Mesothelial cell of epicardium (in vitro differentiated cells): ENCODE data around the gene CDKN2AIP. TPM values are rescaled to one million over a fixed set of nuclear protein-coding genes. Genes with fewer than 3 reads are reported as not detected.

ENCODE experiments used
- DNase-seq, 2 experiments: peaks; one replicate each; pipeline ENCODE4 v3.0.0; 2021; ENCODE audit warnings: low spot score in 2 of 2; ENCODE audit not compliant: unreplicated experiment in 2 of 2
- H3K27ac Mint-ChIP-seq: 2 replicates; pipeline ENCODE4 v1.8.0; 2021; ENCODE audit warnings: mixed read lengths
- H3K27me3 Mint-ChIP-seq: 2 replicates; pipeline ENCODE4 v1.8.0; 2021; ENCODE audit warnings: low read depth, mixed read lengths
- H3K36me3 Mint-ChIP-seq: 2 replicates; pipeline ENCODE4 v1.8.0; 2021; ENCODE audit warnings: mixed read lengths
- H3K4me1 Mint-ChIP-seq: 2 replicates; pipeline ENCODE4 v1.8.0; 2021; ENCODE audit warnings: mixed read lengths
- H3K4me3 Mint-ChIP-seq: 2 replicates; pipeline ENCODE4 v1.8.0; 2021; ENCODE audit warnings: mild to moderate bottlenecking, moderate library complexity, mixed read lengths
- H3K9me3 Mint-ChIP-seq: 2 replicates; pipeline ENCODE4 v1.8.0; 2021; ENCODE audit warnings: mixed read lengths
- CTCF ChIP-seq: fragments of 200-600 bp; sonication (generic); IDR thresholded peaks from one replicate; pipeline ENCODE4 v1.5.0; 2021; ENCODE audit warnings: antibody characterized with exemption; ENCODE audit not compliant: unreplicated experiment
- total RNA-seq: library from RNA; stranded (reverse); gene quantifications from 3 replicates; pipeline ENCODE4 v1.2.1, GENCODE V29; 2021

CDKN2AIP gene
- total RNA-seq, 1 donor from 2014 or later = 42.3 TPM

- no peak overlapping the region for H3K27ac Mint-ChIP-seq
- H3K9me3 Mint-ChIP-seq = no peaks in the 10 kb centered on the region
- H3K36me3 Mint-ChIP-seq = no peaks in the 10 kb centered on the region
- H3K4me1 Mint-ChIP-seq = peaks cover 15% of the 10 kb centered on the region
- no peak for TF ChIP-seq CTCF
- H3K4me3 Mint-ChIP-seq = no peak overlapping the region
- no peaks in the 10 kb centered on the region for H3K27me3 Mint-ChIP-seq
- no peak for DNase-seq
Observed at GRCh38 chr4:183435803-183436202, 8.6 kb upstream of the CDKN2AIP start.

- no peaks in the 10 kb centered on the region for H3K27me3 Mint-ChIP-seq
- H3K9me3 Mint-ChIP-seq = no peaks in the 10 kb centered on the region
- H3K4me1 Mint-ChIP-seq = peaks cover 18% of the 10 kb centered on the region
- no peak for DNase-seq
- TF ChIP-seq CTCF = no peak
- no peak overlapping the region for H3K4me3 Mint-ChIP-seq
- no peak overlapping the region for H3K27ac Mint-ChIP-seq
- H3K36me3 Mint-ChIP-seq = no peaks in the 10 kb centered on the region
Observed at GRCh38 chr4:183436417-183436816, 8.0 kb upstream of the CDKN2AIP start.

- Mint-ChIP-seq H3K27ac (no peak overlapping the region), H3K4me1 (peaks cover 27% of the 10 kb centered on the region), H3K9me3 (no peaks in the 10 kb centered on the region), H3K27me3 (no peaks in the 10 kb centered on the region), H3K4me3 (no peak overlapping the region), H3K36me3 (no peaks in the 10 kb centered on the region)
- no peak for DNase-seq
- TF ChIP-seq CTCF = no peak
Observed at GRCh38 chr4:183437452-183437851, 7.0 kb upstream of the CDKN2AIP start.

GRCh38 chr4:183438458-183439113, 5.8 kb upstream of the CDKN2AIP start:
- Mint-ChIP-seq H3K27me3 (no peaks in the 10 kb centered on the region), H3K36me3 (no peaks in the 10 kb centered on the region), H3K4me1 (peaks cover 36% of the 10 kb centered on the region), H3K9me3 (no peaks in the 10 kb centered on the region), H3K4me3 (no peak overlapping the region), H3K27ac (peak overlapping the region; percentile 74)
- no peak for TF ChIP-seq CTCF
- DNase-seq = no peak

- Mint-ChIP-seq H3K36me3 (peaks cover 5% of the 10 kb centered on the region), H3K4me1 (peaks cover 49% of the 10 kb centered on the region), H3K9me3 (no peaks in the 10 kb centered on the region), H3K27ac (peak overlapping the region; percentile 79), H3K27me3 (no peaks in the 10 kb centered on the region), H3K4me3 (no peak overlapping the region)
- no peak for TF ChIP-seq CTCF
- no peak for DNase-seq
Observed at GRCh38 chr4:183441276-183441675, 3.2 kb upstream of the CDKN2AIP start.

GRCh38 chr4:183443655-183444213, 702 bp upstream of the CDKN2AIP start:
- Mint-ChIP-seq H3K4me3 (peak overlapping the region; percentile 97), H3K27ac (peak overlapping the region; percentile 98), H3K4me1 (peaks cover 66% of the 10 kb centered on the region), H3K27me3 (no peaks in the 10 kb centered on the region), H3K9me3 (no peaks in the 10 kb centered on the region), H3K36me3 (peaks cover 18% of the 10 kb centered on the region)
- no peak for TF ChIP-seq CTCF
- no peak for DNase-seq
